GM23248 (cell line): ENCODE data around the gene HNF4A. TPM values are rescaled to one million over a fixed set of nuclear protein-coding genes. Genes with fewer than 3 reads are reported as not detected.

Experiments
- DNase-seq: peaks from one replicate; pipeline ENCODE4 v3.0.0-alpha.2; 2015
- H2AFZ ChIP-seq: fragments of 200-600 bp; sonication (generic); 2 replicates; pipeline ENCODE4 v1.6.1; 2016; ENCODE audit warnings: antibody characterized with exemption
- H3F3A ChIP-seq: fragments of 200-600 bp; sonication (generic); 2 replicates; pipeline ENCODE4 v1.6.1; 2016; ENCODE audit warnings: mild to moderate bottlenecking, antibody characterized with exemption, mixed run types; ENCODE audit not compliant: insufficient read depth
- H3K27ac ChIP-seq: fragments of 200-600 bp; sonication (generic); 2 replicates; pipeline ENCODE4 v1.5.1; 2016; ENCODE audit warnings: mild to moderate bottlenecking
- H3K27me3 ChIP-seq: fragments of 200-600 bp; sonication (generic); replicated peaks from 2 replicates; pipeline ENCODE4 v1.6.1; 2016; ENCODE audit warnings: mild to moderate bottlenecking; ENCODE audit not compliant: insufficient read depth
- H3K36me3 ChIP-seq: fragments of 200-600 bp; sonication (generic); 2 replicates; pipeline ENCODE4 v1.6.1; 2016; ENCODE audit warnings: low read depth, mild to moderate bottlenecking
- H3K4me1 ChIP-seq: fragments of 200-600 bp; sonication (generic); 2 replicates; pipeline ENCODE4 v1.6.1; 2016; ENCODE audit warnings: mild to moderate bottlenecking; ENCODE audit not compliant: insufficient read depth
- H3K4me2 ChIP-seq: fragments of 200-600 bp; sonication (generic); one replicate; pipeline ENCODE4 v1.6.1; 2016; ENCODE audit warnings: mild to moderate bottlenecking; ENCODE audit not compliant: unreplicated experiment
- H3K4me3 ChIP-seq: fragments of 200-600 bp; sonication (generic); 2 replicates; pipeline ENCODE4 v1.5.1; 2016; ENCODE audit warnings: mild to moderate bottlenecking
- H3K79me2 ChIP-seq: fragments of 200-600 bp; sonication (generic); 2 replicates; pipeline ENCODE4 v1.6.1; 2016; ENCODE audit warnings: mild to moderate bottlenecking; ENCODE audit not compliant: insufficient read depth
- H3K9ac ChIP-seq: fragments of 200-600 bp; sonication (generic); 2 replicates; pipeline ENCODE4 v1.6.1; 2016; ENCODE audit warnings: mild to moderate bottlenecking
- H3K9me2 ChIP-seq: fragments of 200-600 bp; sonication (generic); 2 replicates; pipeline ENCODE4 v1.6.1; 2016; ENCODE audit warnings: mixed run types, mild to moderate bottlenecking, moderate library complexity; ENCODE audit not compliant: insufficient read depth
- H3K9me3 ChIP-seq: fragments of 200-600 bp; sonication (generic); one replicate; pipeline ENCODE4 v1.6.1; 2017; ENCODE audit warnings: low read depth
- H4K20me1 ChIP-seq: fragments of 200-600 bp; sonication (generic); 2 replicates; pipeline ENCODE4 v1.6.0; 2016; ENCODE audit not compliant: insufficient read depth
- EZH2 ChIP-seq: fragments of 200-600 bp; sonication (generic); IDR thresholded peaks from 2 replicates; pipeline ENCODE4 v1.6.1; 2018; ENCODE audit warnings: antibody characterized with exemption, mild to moderate bottlenecking; ENCODE audit not compliant: insufficient read depth, poor library complexity, severe bottlenecking
- EZH2phosphoT487 ChIP-seq: fragments of 200-600 bp; sonication (generic); IDR thresholded peaks from 2 replicates; pipeline ENCODE4 v1.6.1; 2018; ENCODE audit warnings: antibody characterized with exemption, moderate library complexity, mild to moderate bottlenecking, low read depth; ENCODE audit not compliant: insufficient read depth
- WGBS, 2 experiments: methylation state at CpG; one replicate each; pipeline ENCODE4 v1.1.6; 2015 to 2017; ENCODE audit warnings: low lambda C conversion rate in 2 of 2, low coverage in 1 of 2; ENCODE audit errors: missing lambda C conversion rate in 2 of 2; 5-methylcytosine and 5-hydroxymethylcytosine counted together
- in situ Hi-C: fragments of 300-500 bp; cut with MboI; formaldehyde crosslinking; loops from 2 replicates; pipeline ENCODE4 v1.15.0; 2020
- polyA plus RNA-seq: library from polyadenylated mRNA; unstranded; fragments of >200 nt; fragmentation: Nextera tagmentation; extraction: Ambion mirVana; gene quantifications from 2 replicates; pipeline ENCODE4 v1.2.1, GENCODE V29; 2016
- total RNA-seq: library from RNA; depleted of rRNA; stranded (reverse); fragments of >200 nt; shearing (Covaris generic); gene quantifications from 2 replicates; pipeline ENCODE4 v1.2.3, GENCODE V29; 2014

Gene HNF4A
- total and polyA plus RNA-seq, 2 experiments from 2014 or later: not detected

DNA sequence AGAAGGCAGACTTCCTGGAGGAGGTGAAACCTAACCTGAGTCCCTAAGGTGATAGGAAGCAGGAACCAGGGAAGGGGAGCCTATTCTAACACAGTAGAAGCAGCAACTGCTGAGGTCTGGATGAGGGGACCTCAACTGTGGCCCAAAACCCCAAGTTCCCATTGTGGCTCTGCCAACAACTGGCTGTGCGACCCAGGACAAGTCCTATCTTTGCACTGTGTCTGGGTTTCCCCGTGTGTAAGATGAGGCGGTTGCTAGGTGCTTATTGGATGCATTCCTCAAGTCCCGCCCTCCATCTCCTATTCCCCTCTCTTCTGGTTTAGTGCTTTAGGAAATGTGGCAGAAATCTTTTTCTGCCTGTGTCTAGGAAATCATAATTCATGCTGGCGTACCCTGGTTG is 68.0 kb downstream of the HNF4A start:
- Histone ChIP-seq H3K79me2 (no peaks in the 10 kb centered on the region), H3K9me3 (no peaks in the 10 kb centered on the region), H3K4me1 (peaks cover 5% of the 10 kb centered on the region; the same call in 1 of the 2 replicates), H3K9ac (no peak overlapping the region), H3K4me2 (no peak overlapping the region), H3K4me3 (no peak overlapping the region), H3K27me3 (peaks cover 12% of the 10 kb centered on the region; the same call in 1 of the 2 replicates), H2AFZ (no peak overlapping the region), H3K9me2 (no peaks in the 10 kb centered on the region), H3F3A (no peaks in the 10 kb centered on the region), H3K36me3 (no peaks in the 10 kb centered on the region), H3K27ac (no peak overlapping the region), H4K20me1 (no peaks in the 10 kb centered on the region)
- TF ChIP-seq EZH2 (no peak), EZH2phosphoT487 (no peak)
- 71 to 72% methylated on average over 5 of the region's 5 CpGs for WGBS, 2 experiments
- DNase-seq: no peak
- in situ Hi-C loops: no loop called here

DNA sequence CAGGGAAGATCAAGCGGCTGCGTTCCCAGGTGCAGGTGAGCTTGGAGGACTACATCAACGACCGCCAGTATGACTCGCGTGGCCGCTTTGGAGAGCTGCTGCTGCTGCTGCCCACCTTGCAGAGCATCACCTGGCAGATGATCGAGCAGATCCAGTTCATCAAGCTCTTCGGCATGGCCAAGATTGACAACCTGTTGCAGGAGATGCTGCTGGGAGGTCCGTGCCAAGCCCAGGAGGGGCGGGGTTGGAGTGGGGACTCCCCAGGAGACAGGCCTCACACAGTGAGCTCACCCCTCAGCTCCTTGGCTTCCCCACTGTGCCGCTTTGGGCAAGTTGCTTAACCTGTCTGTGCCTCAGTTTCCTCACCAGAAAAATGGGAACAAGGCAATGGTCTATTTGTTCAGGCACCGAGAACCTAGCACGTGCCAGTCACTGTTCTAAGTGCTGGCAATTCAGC is 68.6 kb downstream of the HNF4A start:
- TF ChIP-seq EZH2: no peak
- Histone ChIP-seq H3K4me3 (no peak overlapping the region), H3K4me1 (peaks cover 5% of the 10 kb centered on the region; the same call in 1 of the 2 replicates), H3K36me3 (no peaks in the 10 kb centered on the region), H3K4me2 (no peak overlapping the region), H3K9ac (no peak overlapping the region), H2AFZ (no peak overlapping the region), H3F3A (no peaks in the 10 kb centered on the region), H3K79me2 (no peaks in the 10 kb centered on the region), H3K27me3 (peaks cover 12% of the 10 kb centered on the region; the same call in 1 of the 2 replicates), H3K9me3 (no peaks in the 10 kb centered on the region), H3K9me2 (no peaks in the 10 kb centered on the region), H3K27ac (no peak overlapping the region), H4K20me1 (no peaks in the 10 kb centered on the region)
- in situ Hi-C loops: no loop called here
- WGBS, 2 experiments: 80 to 82% methylated on average over 14 of the region's 14 CpGs
- DNase-seq: no peak

DNA sequence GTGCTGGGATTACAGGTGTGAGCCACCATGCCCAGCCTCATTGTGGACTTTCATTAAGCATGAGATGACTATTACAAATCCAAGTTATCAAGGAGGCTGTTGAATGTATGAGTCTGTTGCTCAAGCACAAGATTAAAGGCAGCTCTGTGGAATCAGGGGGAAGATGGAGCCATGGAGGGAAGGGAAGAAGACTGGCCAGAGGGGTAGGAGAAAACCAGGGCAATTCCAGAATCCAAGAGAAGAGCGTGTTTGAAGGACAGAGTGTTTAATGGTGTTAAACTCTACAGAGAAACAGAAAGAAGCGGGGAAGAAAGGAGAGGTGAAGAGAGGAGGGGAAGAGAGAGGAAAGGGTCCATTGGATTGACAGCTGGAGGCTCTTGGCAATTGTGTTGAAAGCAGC is 70.4 kb downstream of the HNF4A start:
- TF ChIP-seq EZH2: no peak
- no peak for TF ChIP-seq EZH2phosphoT487
- Histone ChIP-seq H3F3A (no peaks in the 10 kb centered on the region), H3K9ac (no peak overlapping the region), H2AFZ (no peak overlapping the region), H3K4me3 (no peak overlapping the region), H3K36me3 (no peaks in the 10 kb centered on the region), H3K79me2 (no peaks in the 10 kb centered on the region), H3K9me2 (no peaks in the 10 kb centered on the region), H3K27me3 (peaks cover 12% of the 10 kb centered on the region; the same call in 1 of the 2 replicates), H3K9me3 (no peaks in the 10 kb centered on the region), H4K20me1 (no peaks in the 10 kb centered on the region), H3K27ac (no peak overlapping the region), H3K4me2 (no peak overlapping the region), H3K4me1 (peaks cover 5% of the 10 kb centered on the region; the same call in 1 of the 2 replicates)
- 71 to 78% methylated on average over 2 of the region's 2 CpGs for WGBS, 2 experiments
- in situ Hi-C loops: no loop called here
- no peak for DNase-seq

DNA sequence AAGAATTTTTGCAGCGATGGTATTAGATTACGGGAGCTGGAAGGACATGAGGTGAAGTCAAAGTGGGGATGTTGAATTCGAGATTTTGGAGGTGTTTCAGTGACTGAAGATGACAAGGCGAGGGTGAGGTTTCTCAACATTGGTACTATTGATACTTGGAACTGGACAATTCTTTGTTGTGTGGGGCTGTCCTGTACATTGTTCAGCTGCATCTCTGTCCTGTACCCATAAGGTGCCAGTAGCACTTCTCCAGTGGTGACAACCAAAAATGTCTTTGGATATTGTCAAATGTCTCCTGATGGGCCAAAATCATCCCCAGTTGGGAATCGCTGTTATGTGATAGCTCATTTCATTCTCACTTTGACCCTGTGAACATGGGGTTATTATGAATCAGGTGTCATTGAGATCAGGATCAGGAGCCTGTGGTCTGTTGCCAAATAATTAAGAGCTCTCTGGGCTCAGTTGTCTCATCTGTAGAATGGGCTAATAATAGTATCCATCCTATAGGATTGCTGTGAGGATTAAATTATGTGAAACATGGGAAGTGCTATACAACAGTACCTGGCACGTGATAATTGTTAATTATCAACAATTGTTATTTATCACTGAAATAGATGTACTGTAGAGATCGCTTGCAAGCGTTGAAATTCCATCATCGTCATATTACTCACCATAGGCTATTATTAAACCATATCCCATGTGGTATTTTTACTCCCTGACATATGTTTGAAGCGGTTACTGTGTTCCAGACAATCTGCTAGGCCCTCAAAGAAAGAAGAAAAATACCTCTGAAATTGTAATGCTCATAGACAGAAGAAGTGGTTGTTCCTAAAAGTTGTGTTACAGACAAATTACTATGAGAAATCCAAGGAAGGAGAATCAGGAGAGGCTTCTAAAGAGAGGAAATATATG is 71.6 kb downstream of the HNF4A start:
- Histone ChIP-seq H3K27ac (no peak overlapping the region), H3F3A (no peaks in the 10 kb centered on the region), H3K27me3 (peaks cover 12% of the 10 kb centered on the region; the same call in 1 of the 2 replicates), H3K9ac (no peak overlapping the region), H3K79me2 (no peaks in the 10 kb centered on the region), H3K4me3 (no peak overlapping the region), H3K9me3 (no peaks in the 10 kb centered on the region), H3K4me2 (no peak overlapping the region), H4K20me1 (no peaks in the 10 kb centered on the region), H2AFZ (no peak overlapping the region), H3K36me3 (no peaks in the 10 kb centered on the region), H3K4me1 (peaks cover 2% of the 10 kb centered on the region; the same call in 1 of the 2 replicates), H3K9me2 (no peaks in the 10 kb centered on the region)
- in situ Hi-C loops: no loop called here
- TF ChIP-seq EZH2: no peak
- no peak for TF ChIP-seq EZH2phosphoT487
- 58 to 59% methylated on average over 10 of the region's 10 CpGs for WGBS, 2 experiments
- no peak for DNase-seq
